PFSK-1 (cell line): ENCODE measurements around the gene MYH9.

ENCODE experiments used
- FOXP2 ChIP-seq: optimal IDR thresholded peaks from 2 replicates; pipeline ENCODE3; 2011; ENCODE audit warnings: borderline replicate concordance, control low read depth, inconsistent platforms; ENCODE audit not compliant: insufficient read depth; ENCODE audit errors: extremely low read length, extremely low read depth
- POLR2AphosphoS5 ChIP-seq: IDR thresholded peaks from 2 replicates; pipeline ENCODE4 v1.6.1; 2012; ENCODE audit warnings: low read depth, mild to moderate bottlenecking, control low read depth, low read length, moderate library complexity
- SIN3A ChIP-seq: IDR thresholded peaks from 2 replicates; pipeline ENCODE4 v1.6.1; 2012; ENCODE audit warnings: mild to moderate bottlenecking, low read length, moderate library complexity, borderline replicate concordance; ENCODE audit not compliant: insufficient read depth
- TAF1 ChIP-seq: IDR thresholded peaks from 2 replicates; pipeline ENCODE4 v1.6.1; 2012; ENCODE audit warnings: low read length, control low read depth, borderline replicate concordance; ENCODE audit not compliant: insufficient read depth
- TF ChIP-seq, protein P1 (sequence below), 2 experiments: IDR thresholded peaks; 2 replicates each; pipeline versions ENCODE4 v1.6.1 to v1.8.0; 2011 to 2012; ENCODE audit warnings: low read depth in 2 of 2, low read length in 2 of 2, control low read depth in 1 of 2, inconsistent platforms in 1 of 2, mild to moderate bottlenecking in 1 of 2, moderate library complexity in 1 of 2; ENCODE audit not compliant: insufficient read depth in 1 of 2

Gene MYH9

DNA sequence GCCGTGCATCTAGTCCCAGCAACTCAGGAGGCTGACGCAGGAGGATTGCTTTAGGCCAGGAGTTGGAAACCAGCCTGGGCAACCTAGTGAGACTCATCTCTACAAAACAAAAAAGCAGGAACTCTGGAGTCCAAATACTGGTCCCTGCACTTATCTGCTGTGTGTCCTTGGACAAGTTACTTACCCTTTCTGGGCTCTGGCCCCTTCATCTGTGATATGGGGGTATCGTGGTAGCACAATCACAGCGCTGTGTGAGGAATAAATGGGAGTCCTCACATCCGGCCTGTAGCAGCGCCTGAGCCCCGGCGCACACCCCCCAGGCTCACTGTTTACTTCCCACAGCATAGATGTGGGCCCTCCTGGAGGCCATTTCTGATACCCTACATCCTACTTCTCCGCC is 44.2 kb upstream of the MYH9 start:
- no peak for TF ChIP-seq SIN3A
- TF ChIP-seq, protein P1, sequence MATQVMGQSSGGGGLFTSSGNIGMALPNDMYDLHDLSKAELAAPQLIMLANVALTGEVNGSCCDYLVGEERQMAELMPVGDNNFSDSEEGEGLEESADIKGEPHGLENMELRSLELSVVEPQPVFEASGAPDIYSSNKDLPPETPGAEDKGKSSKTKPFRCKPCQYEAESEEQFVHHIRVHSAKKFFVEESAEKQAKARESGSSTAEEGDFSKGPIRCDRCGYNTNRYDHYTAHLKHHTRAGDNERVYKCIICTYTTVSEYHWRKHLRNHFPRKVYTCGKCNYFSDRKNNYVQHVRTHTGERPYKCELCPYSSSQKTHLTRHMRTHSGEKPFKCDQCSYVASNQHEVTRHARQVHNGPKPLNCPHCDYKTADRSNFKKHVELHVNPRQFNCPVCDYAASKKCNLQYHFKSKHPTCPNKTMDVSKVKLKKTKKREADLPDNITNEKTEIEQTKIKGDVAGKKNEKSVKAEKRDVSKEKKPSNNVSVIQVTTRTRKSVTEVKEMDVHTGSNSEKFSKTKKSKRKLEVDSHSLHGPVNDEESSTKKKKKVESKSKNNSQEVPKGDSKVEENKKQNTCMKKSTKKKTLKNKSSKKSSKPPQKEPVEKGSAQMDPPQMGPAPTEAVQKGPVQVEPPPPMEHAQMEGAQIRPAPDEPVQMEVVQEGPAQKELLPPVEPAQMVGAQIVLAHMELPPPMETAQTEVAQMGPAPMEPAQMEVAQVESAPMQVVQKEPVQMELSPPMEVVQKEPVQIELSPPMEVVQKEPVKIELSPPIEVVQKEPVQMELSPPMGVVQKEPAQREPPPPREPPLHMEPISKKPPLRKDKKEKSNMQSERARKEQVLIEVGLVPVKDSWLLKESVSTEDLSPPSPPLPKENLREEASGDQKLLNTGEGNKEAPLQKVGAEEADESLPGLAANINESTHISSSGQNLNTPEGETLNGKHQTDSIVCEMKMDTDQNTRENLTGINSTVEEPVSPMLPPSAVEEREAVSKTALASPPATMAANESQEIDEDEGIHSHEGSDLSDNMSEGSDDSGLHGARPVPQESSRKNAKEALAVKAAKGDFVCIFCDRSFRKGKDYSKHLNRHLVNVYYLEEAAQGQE (IDR thresholded peaks at IDR 0.05; ENCODE audit: insufficient read depth in 1 of 2, low read depth in 2 of 2, low read length in 2 of 2): no peak

DNA sequence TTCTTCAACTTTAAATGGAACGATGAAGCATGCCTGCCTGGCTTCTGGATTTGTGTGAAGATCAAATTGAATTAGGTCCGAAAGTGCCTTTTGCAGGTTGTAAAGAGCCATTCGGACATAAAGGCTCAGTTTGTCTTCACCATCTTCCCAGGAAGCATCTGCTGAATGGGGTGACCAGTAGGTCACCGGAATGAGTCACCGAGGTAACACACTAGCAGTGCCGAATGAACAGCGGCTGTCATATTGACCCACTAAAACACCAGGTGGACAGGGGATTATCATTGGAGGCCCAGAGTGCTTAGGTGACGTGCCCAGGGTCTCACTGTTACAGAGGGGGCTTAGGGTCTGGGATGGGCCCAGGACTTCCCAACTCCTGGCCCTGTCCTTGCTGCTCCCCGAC is 43.1 kb upstream of the MYH9 start:
- TF ChIP-seq SIN3A: no peak
- TF ChIP-seq FOXP2: no peak
- no peak for TF ChIP-seq TAF1
- no peak for TF ChIP-seq POLR2AphosphoS5
- TF ChIP-seq, protein P1 (IDR thresholded peaks at IDR 0.05; ENCODE audit: insufficient read depth in 1 of 2, low read depth in 2 of 2, low read length in 2 of 2): no peak

DNA sequence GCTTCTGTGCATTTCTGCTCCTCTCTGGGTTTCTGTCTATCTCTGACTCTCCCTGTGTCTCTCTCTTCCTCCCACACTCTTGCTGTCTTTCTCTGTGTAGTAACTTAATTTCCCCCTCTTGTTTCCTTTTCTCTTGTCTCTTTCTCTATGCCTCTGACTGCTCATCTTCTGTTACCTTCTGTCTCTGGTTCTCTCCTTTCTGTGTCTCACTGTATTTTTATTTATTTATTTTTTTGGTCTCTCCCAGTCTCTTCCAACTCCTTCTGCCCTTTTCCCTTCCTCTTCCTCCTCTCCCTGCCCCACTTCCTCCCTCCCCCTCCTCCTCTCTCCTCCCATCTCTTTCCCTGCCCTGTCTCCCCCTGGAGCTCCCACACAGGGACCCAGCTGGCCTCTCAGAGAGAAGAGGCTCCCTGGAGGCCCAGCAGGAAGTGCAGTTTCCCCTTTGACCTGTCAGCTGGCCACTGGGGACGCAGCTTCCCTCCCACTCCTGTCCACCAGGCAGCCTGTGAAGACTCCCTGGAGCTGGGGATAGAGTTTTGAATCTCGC is 38.3 kb upstream of the MYH9 start:
- TF ChIP-seq FOXP2 (no peak), POLR2AphosphoS5 (no peak), TAF1 (no peak), SIN3A (no peak)
- TF ChIP-seq, protein P1 (IDR thresholded peaks at IDR 0.05; ENCODE audit: insufficient read depth in 1 of 2, low read depth in 2 of 2, low read length in 2 of 2): no peak

DNA sequence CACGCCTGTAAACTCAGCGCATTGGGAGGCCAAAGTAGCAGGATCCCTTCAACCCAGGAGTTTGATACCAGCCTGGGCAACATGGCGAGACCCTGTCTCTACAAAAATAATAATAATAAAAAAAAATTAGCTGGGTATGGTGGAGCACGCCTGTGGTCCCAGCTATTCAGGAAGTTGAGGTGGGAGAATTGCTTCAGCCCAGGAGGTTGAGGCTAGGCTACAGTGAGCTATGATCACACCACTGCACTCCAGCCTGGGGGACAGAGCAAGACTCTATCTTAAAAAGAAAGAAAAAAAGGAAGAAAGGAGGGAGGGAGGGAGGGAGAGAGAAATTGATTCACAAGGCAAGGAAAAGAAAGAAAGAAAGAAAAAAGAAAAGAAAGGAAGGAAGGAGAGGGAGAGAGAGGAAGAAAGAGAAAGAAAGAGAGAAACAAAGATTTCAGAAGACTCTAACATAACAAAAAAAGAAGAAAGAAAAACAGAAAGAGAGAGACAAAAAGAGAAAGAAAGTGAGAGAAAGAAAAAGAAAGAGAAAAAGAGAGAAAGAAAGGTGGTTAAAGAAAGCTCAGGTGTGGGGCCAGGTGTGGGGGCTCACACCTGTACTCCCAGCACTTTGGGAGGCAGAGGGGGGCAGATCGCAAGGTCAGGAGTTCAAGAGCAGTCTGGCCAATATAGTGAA is 37.3 kb upstream of the MYH9 start:
- TF ChIP-seq, protein P1 (IDR thresholded peaks at IDR 0.05; ENCODE audit: insufficient read depth in 1 of 2, low read depth in 2 of 2, low read length in 2 of 2): no peak
- no peak for TF ChIP-seq FOXP2
- no peak for TF ChIP-seq SIN3A
- TF ChIP-seq TAF1: no peak
- TF ChIP-seq POLR2AphosphoS5: no peak
